OCI-LY3 (cell line): ENCODE measurements around the gene FBXL3.

Experiments
- CTCF ChIP-seq: fragments of 200-600, 300-600 bp; sonication (generic); IDR thresholded peaks from 2 replicates; pipeline ENCODE4 v1.5.1; 2014; ENCODE audit warnings: antibody characterized with exemption, low read length, low read depth
- EZH2phosphoT487 ChIP-seq: fragments of 200-600 bp; shearing (Covaris generic); IDR thresholded peaks from 2 replicates; pipeline ENCODE4 v1.6.1; 2018; ENCODE audit warnings: antibody characterized with exemption, mixed run types, low read depth

DNA sequence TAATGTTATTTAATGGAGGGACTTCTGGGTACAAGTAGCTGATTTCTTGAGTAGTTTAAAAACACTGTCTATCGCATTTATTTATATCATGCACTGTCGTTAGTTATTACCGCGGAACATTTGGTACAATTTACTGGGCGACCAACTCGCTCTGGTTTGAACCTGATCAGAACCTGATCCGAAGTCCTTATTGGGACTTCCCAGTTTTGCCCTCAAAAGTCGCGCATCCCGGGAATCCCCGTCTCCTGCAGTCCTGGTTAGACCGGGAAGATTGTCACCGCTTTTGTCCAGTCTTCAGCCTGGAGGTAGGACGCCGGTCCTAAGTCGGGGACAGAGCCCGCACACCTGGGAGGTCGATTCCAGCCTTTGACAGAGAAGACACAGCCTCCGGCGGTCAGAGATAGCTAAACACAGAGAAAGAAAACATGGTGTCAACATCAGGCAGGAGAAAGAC lies 34.4 kb downstream of the FBXL3 start:
- TF ChIP-seq CTCF = no peak
- TF ChIP-seq EZH2phosphoT487 = no peak
